HCT116 (cell line): ENCODE measurements around the gene ANKLE2. TPM values are rescaled to one million over a fixed set of nuclear protein-coding genes. Genes with fewer than 3 reads are reported as not detected.

Source experiments
- ATAC-seq: fragments of 200-7000 bp; cut with Tn5 transposase; 2 replicates; pipeline ENCODE4 v1.9.1; 2020; ENCODE audit warnings: mild to moderate bottlenecking, moderate library complexity
- BruUV-seq: library from RNA; stranded (reverse); fragments of 400-500 nt; replicated peaks from 2 replicates; lab custom pipeline; 2021; lab: Mats Ljungman, UMichigan
- CTCF ChIA-PET: fragments of 300-600 bp; sonication (Branson Sonifier 250); formaldehyde crosslinking; loops from one replicate; lab custom pipeline; 2021; ENCODE audit warnings: antibody characterized with exemption; lab: Charles Lee
- POLR2A ChIA-PET: fragments of 300-600, 350-600 bp; sonication (Branson Sonifier 250); formaldehyde crosslinking; loops from one replicate; lab custom pipeline; 2021; ENCODE audit warnings: antibody characterized with exemption; lab: Charles Lee
- RAD21 ChIA-PET, 2 experiments: fragments of 300-600 bp; sonication (Branson Sonifier 250); formaldehyde crosslinking; loops; one replicate each; lab custom pipeline; 2023; ENCODE audit warnings: low total read pairs in 2 of 2; ENCODE audit not compliant: uncharacterized antibody in 2 of 2, unreplicated experiment in 2 of 2, low non-redundant PET in 1 of 2; lab: Charles Lee
- DNase-seq: peaks from one replicate; pipeline ENCODE4 v3.0.0-alpha.2; 2010; ENCODE audit warnings: low read depth, low spot score
- H2AFZ ChIP-seq: fragments of 200-600 bp; shearing (Covaris generic), sonication (generic); 2 replicates; pipeline ENCODE4 v1.6.1; 2017; ENCODE audit warnings: low read depth, mixed run types, mixed read lengths, antibody characterized with exemption, low read length; ENCODE audit not compliant: poor library complexity, severe bottlenecking
- H3K27ac ChIP-seq: 2 replicates; pipeline ENCODE4 v1.5.1; 2012; ENCODE audit warnings: low read depth, low read length
- H3K27me3 ChIP-seq: fragments of 200-600 bp; sonication (generic); 2 replicates; pipeline ENCODE4 v1.6.1; 2016; ENCODE audit warnings: mixed run types, low read length, mixed read lengths; ENCODE audit not compliant: insufficient read depth
- H3K36me3 ChIP-seq, 2 experiments: fragments of 200-500 bp in 1 of 2; fragments of 200-600 bp in 1 of 2; sonication (Bioruptor generic) in 1 of 2; sonication (generic) in 1 of 2; 2 replicates each; pipeline versions ENCODE4 v1.5.1 to v1.6.1; 2014 to 2016; ENCODE audit warnings: low read length in 2 of 2, inconsistent platforms in 1 of 2, mixed read lengths in 1 of 2, mixed run types in 1 of 2; ENCODE audit not compliant: insufficient read depth in 2 of 2, control insufficient read depth in 1 of 2
- H3K4me1 ChIP-seq, 2 experiments: fragments of 200-600 bp in 1 of 2; sonication (generic) in 1 of 2; 2 replicates each; pipeline versions ENCODE4 v1.5.1 to v1.6.1; 2012 to 2017; ENCODE audit warnings: low read length in 2 of 2, inconsistent platforms in 1 of 2, mild to moderate bottlenecking in 1 of 2, mixed read lengths in 1 of 2, mixed run types in 1 of 2, moderate library complexity in 1 of 2; ENCODE audit not compliant: insufficient read depth in 2 of 2, control insufficient read depth in 1 of 2
- H3K4me2 ChIP-seq: fragments of 200-600 bp; sonication (generic); 2 replicates; pipeline ENCODE4 v1.6.1; 2017; ENCODE audit warnings: mixed run types, low read length, mixed read lengths
- H3K4me3 ChIP-seq, 2 experiments: fragments of 200-600 bp in 1 of 2; sonication (generic) in 1 of 2; replicated peaks in 1 of 2; 2 replicates each; pipeline ENCODE4 v1.5.1; 2011 to 2016; ENCODE audit warnings: low read length in 2 of 2, control low read depth in 1 of 2, low read depth in 1 of 2, mild to moderate bottlenecking in 1 of 2, mixed read lengths in 1 of 2, mixed run types in 1 of 2
- H3K79me2 ChIP-seq: fragments of 200-600 bp; sonication (generic); 2 replicates; pipeline ENCODE4 v1.6.1; 2017; ENCODE audit warnings: mild to moderate bottlenecking, mixed run types, low read length, moderate library complexity, mixed read lengths; ENCODE audit not compliant: insufficient read depth
- H3K9ac ChIP-seq: fragments of 200-600 bp; sonication (generic); 2 replicates; pipeline ENCODE4 v1.6.1; 2016; ENCODE audit warnings: low read length, mixed read lengths
- H3K9me2 ChIP-seq: fragments of 200-600 bp; sonication (generic), shearing (Covaris generic); 2 replicates; pipeline ENCODE4 v1.6.1; 2017; ENCODE audit warnings: mixed run types, mild to moderate bottlenecking, moderate library complexity; ENCODE audit not compliant: insufficient read depth
- H3K9me3 ChIP-seq, 2 experiments: fragments of 200-500 bp in 1 of 2; fragments of 200-600 bp in 1 of 2; sonication (Bioruptor generic) in 1 of 2; sonication (generic) in 1 of 2; 2 replicates each; pipeline ENCODE4 v1.6.1; 2014 to 2017; ENCODE audit warnings: low read length in 2 of 2, mixed read lengths in 2 of 2, inconsistent platforms in 1 of 2, low read depth in 1 of 2, mild to moderate bottlenecking in 1 of 2, mixed run types in 1 of 2, moderate library complexity in 1 of 2; ENCODE audit not compliant: control insufficient read depth in 1 of 2, insufficient read depth in 1 of 2
- H4K20me1 ChIP-seq: fragments of 200-600 bp; sonication (generic), shearing (Covaris generic); 2 replicates; pipeline ENCODE4 v1.6.1; 2017; ENCODE audit warnings: mixed run types, mild to moderate bottlenecking, moderate library complexity; ENCODE audit not compliant: insufficient read depth
- ATF3 ChIP-seq: IDR thresholded peaks from 2 replicates; pipeline ENCODE4 v1.6.1; 2012
- CBX3 ChIP-seq: IDR thresholded peaks from 2 replicates; pipeline ENCODE4 v1.6.1; 2012; ENCODE audit warnings: low read depth
- CEBPB ChIP-seq: IDR thresholded peaks from 2 replicates; pipeline ENCODE4 v1.6.1; 2012; ENCODE audit warnings: low read depth
- EGR1 ChIP-seq: IDR thresholded peaks from 2 replicates; pipeline ENCODE4 v1.6.1; 2012; ENCODE audit warnings: low read depth
- ELF1 ChIP-seq: IDR thresholded peaks from 2 replicates; pipeline ENCODE4 v1.6.1; 2012; ENCODE audit warnings: low read depth, borderline replicate concordance
- EZH2 ChIP-seq: fragments of 200-600 bp; sonication (generic); IDR thresholded peaks from 2 replicates; pipeline ENCODE4 v1.6.1; 2017; ENCODE audit warnings: antibody characterized with exemption, mixed run types
- EZH2phosphoT487 ChIP-seq: fragments of 200-600 bp; IDR thresholded peaks from 2 replicates; pipeline ENCODE4 v1.6.1; 2018; ENCODE audit warnings: antibody characterized with exemption, borderline replicate concordance
- FOSL1 ChIP-seq: IDR thresholded peaks from 2 replicates; pipeline ENCODE4 v1.6.1; 2012; ENCODE audit warnings: low read depth
- JUND ChIP-seq: IDR thresholded peaks from 2 replicates; pipeline ENCODE4 v1.6.1; 2012
- MAX ChIP-seq: IDR thresholded peaks from 2 replicates; pipeline ENCODE4 v1.6.1; 2012
- POLR2A ChIP-seq: IDR thresholded peaks from 2 replicates; pipeline ENCODE4 v1.7.0; 2011; ENCODE audit warnings: borderline replicate concordance; ENCODE audit not compliant: insufficient read depth, insufficient read length; ENCODE audit errors: extremely low read depth
- POLR2AphosphoS5 ChIP-seq: IDR thresholded peaks from 2 replicates; pipeline ENCODE4 v1.6.1; 2011; ENCODE audit warnings: mild to moderate bottlenecking, low read depth, low read length, moderate library complexity
- RAD21 ChIP-seq: IDR thresholded peaks from 2 replicates; pipeline ENCODE4 v1.6.1; 2012; ENCODE audit warnings: low read depth, mild to moderate bottlenecking
- SIN3A ChIP-seq: IDR thresholded peaks from 2 replicates; pipeline ENCODE4 v1.6.1; 2012; ENCODE audit warnings: low read depth
- SRF ChIP-seq: IDR thresholded peaks from 2 replicates; pipeline ENCODE4 v1.6.1; 2012; ENCODE audit warnings: low read depth
- TCF7L2 ChIP-seq: IDR thresholded peaks from 2 replicates; pipeline ENCODE4 v1.7.0; 2011; ENCODE audit warnings: borderline replicate concordance, inconsistent platforms; ENCODE audit not compliant: insufficient read depth, insufficient read length; ENCODE audit errors: extremely low read depth
- YY1 ChIP-seq: IDR thresholded peaks from 2 replicates; pipeline ENCODE4 v1.6.1; 2011; ENCODE audit warnings: low read length, low read depth, moderate library complexity, mild to moderate bottlenecking; ENCODE audit not compliant: insufficient replicate concordance; ENCODE audit errors: extremely low read depth
- ZBTB33 ChIP-seq: IDR thresholded peaks from 2 replicates; pipeline ENCODE4 v1.6.1; 2011; ENCODE audit warnings: mild to moderate bottlenecking, low read length, moderate library complexity; ENCODE audit not compliant: insufficient replicate concordance; ENCODE audit errors: extremely low read depth
- ZFX ChIP-seq: fragments of 450-650 bp; IDR thresholded peaks from 2 replicates; pipeline ENCODE4 v1.6.1; 2017
- ZNF274 ChIP-seq: fragments of 200-500 bp; sonication (Bioruptor generic); IDR thresholded peaks from 2 replicates; pipeline ENCODE4 v1.6.1; 2014; ENCODE audit warnings: mild to moderate bottlenecking, low read depth, low read length, inconsistent platforms
- intact Hi-C: fragments of 100-400 bp; cut with micrococcal nuclease; formaldehyde crosslinking; loops from 2 replicates; pipeline ENCODE4 v1.10.0; 2022
- total RNA-seq: library from RNA; stranded (reverse); gene quantifications from one replicate; pipeline ENCODE4 v1.2.1, GENCODE V29; 2021; ENCODE audit not compliant: unreplicated experiment

The ANKLE2 gene
- total RNA-seq, 1 experiment from 2014 or later = 68.8 TPM

- ATAC-seq = no peak
- H3K36me3 ChIP-seq = peaks cover 0 to 7% of the 10 kb centered on the region in 2 experiments; a peak in 2 of 4 replicates
- H3K9ac ChIP-seq = no peak overlapping the region
- ChIA-PET CTCF (no interaction called here), RAD21 (no interaction called here), POLR2A (no interaction called here)
- no peaks in the 10 kb centered on the region for H3K27me3 ChIP-seq
- BruUV-seq = no TSS peak
- no peak overlapping the region for H2AFZ ChIP-seq
- TF ChIP-seq EZH2phosphoT487 = no peak
- TF ChIP-seq POLR2A = no peak
- no peak for TF ChIP-seq MAX
- no peak for TF ChIP-seq SRF
- no peak for TF ChIP-seq JUND
- TF ChIP-seq SIN3A = no peak
- H3K79me2 ChIP-seq = peaks cover 30% of the 10 kb centered on the region
- peaks cover 3% of the 10 kb centered on the region; the same call in 1 of the 2 replicates for H4K20me1 ChIP-seq
- no peak for DNase-seq
- no peak overlapping the region for H3K4me2 ChIP-seq
- H3K9me2 ChIP-seq = no peaks in the 10 kb centered on the region
- intact Hi-C loops = no loop called here
- H3K4me3 ChIP-seq = no peak overlapping the region
- H3K9me3 ChIP-seq = no peaks in the 10 kb centered on the region
- no peak overlapping the region; the same call in 1 of the 2 replicates for H3K27ac ChIP-seq
- peaks cover 5 to 18% of the 10 kb centered on the region in 2 experiments for H3K4me1 ChIP-seq
Measured at GRCh38 chr12:132708150-132708549, 53.5 kb downstream of the ANKLE2 start.

- CTCF ChIA-PET = no interaction called here
- BruUV-seq = no TSS peak
- H3K9me3 ChIP-seq = no peaks in the 10 kb centered on the region
- H3K9ac ChIP-seq = no peak overlapping the region
- intact Hi-C loops = no loop called here
- H3K36me3 ChIP-seq = peaks cover 0 to 7% of the 10 kb centered on the region in 2 experiments; a peak in 2 of 4 replicates
- H3K4me3 ChIP-seq = no peak overlapping the region
- DNase-seq = no peak
- no peak for ATAC-seq
- H2AFZ ChIP-seq = no peak overlapping the region
- no peak overlapping the region for H3K27ac ChIP-seq
- no peaks in the 10 kb centered on the region for H3K9me2 ChIP-seq
- no peak overlapping the region for H3K4me2 ChIP-seq
- POLR2A ChIA-PET = no interaction called here
- peaks cover 3% of the 10 kb centered on the region; the same call in 1 of the 2 replicates for H4K20me1 ChIP-seq
- H3K27me3 ChIP-seq = no peaks in the 10 kb centered on the region
- no peak for TF ChIP-seq EZH2
- TF ChIP-seq MAX = no peak
- no peak for TF ChIP-seq YY1
- TF ChIP-seq RAD21 = no peak
- TF ChIP-seq POLR2A = no peak
- TF ChIP-seq ZFX = no peak
- TF ChIP-seq ZNF274 = no peak
- TF ChIP-seq EZH2phosphoT487 = no peak
- TF ChIP-seq ATF3 = no peak
- no peak for TF ChIP-seq CBX3
- TF ChIP-seq POLR2AphosphoS5 = no peak
- no peak for TF ChIP-seq FOSL1
- no peak for TF ChIP-seq ZBTB33
- no peak for TF ChIP-seq EGR1
- no peak for TF ChIP-seq CEBPB
- TF ChIP-seq TCF7L2 = no peak
- no peak for TF ChIP-seq ELF1
- peaks cover 4 to 17% of the 10 kb centered on the region in 2 experiments for H3K4me1 ChIP-seq
- H3K79me2 ChIP-seq = peaks cover 21% of the 10 kb centered on the region
- RAD21 ChIA-PET = no interaction called here
Measured at GRCh38 chr12:132707241-132707640, 54.4 kb downstream of the ANKLE2 start.
